Activated naive CD8-positive, alpha-beta T cell treated with anti-CD3 and anti-CD28 coated beads, Interleukin-2, amount 50 U/mL, for 24 hours (primary cell): ENCODE measurements around the gene NEGR1.

Source experiments
- ATAC-seq: fragments of 150-1000 bp; cut with Tn5 transposase; one replicate; pipeline ENCODE4 v1.10.0; 2021
- DNase-seq: peaks from one replicate; pipeline ENCODE4 v3.0.0; 2021
- H3K27ac Mint-ChIP-seq: one replicate; pipeline ENCODE4 v1.8.0; 2021; ENCODE audit warnings: mild to moderate bottlenecking, mixed read lengths
- H3K27me3 Mint-ChIP-seq: one replicate; pipeline ENCODE4 v1.8.0; 2021; ENCODE audit warnings: mixed read lengths
- H3K36me3 Mint-ChIP-seq: one replicate; pipeline ENCODE4 v1.8.0; 2021; ENCODE audit warnings: low read depth, mixed read lengths
- H3K4me1 Mint-ChIP-seq: one replicate; pipeline ENCODE4 v1.8.0; 2021; ENCODE audit warnings: mixed read lengths
- H3K4me3 Mint-ChIP-seq: one replicate; pipeline ENCODE4 v1.8.0; 2021; ENCODE audit warnings: mild to moderate bottlenecking, moderate library complexity, mixed read lengths
- H3K9me3 Mint-ChIP-seq: one replicate; pipeline ENCODE4 v1.8.0; 2021; ENCODE audit warnings: mixed read lengths

Gene NEGR1

DNA sequence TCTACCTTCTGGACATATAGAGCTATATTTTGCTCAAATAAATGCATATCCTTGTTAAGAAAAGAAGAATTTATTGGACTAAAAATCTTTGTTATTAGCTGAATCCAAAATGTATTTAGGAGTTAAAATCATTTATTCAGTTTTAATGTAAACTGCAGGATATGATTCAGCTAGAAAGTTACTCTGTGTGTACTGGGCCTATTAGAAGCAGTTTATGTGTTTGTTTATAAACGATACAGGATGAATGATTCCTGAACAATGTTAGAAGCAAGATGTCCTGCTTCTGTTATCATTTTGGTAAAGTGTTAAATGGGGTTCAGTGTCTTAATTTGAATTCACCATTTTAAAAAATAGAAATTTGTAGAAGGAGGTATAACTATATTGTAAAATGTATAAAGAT is 652.3 kb downstream of the NEGR1 start:
- ATAC-seq (no peak), DNase-seq (no peak)
- Mint-ChIP-seq H3K36me3 (no peaks in the 10 kb centered on the region), H3K4me3 (no peak overlapping the region), H3K9me3 (peaks cover 12% of the 10 kb centered on the region), H3K27ac (no peak overlapping the region), H3K4me1 (no peaks in the 10 kb centered on the region), H3K27me3 (no peaks in the 10 kb centered on the region)

DNA sequence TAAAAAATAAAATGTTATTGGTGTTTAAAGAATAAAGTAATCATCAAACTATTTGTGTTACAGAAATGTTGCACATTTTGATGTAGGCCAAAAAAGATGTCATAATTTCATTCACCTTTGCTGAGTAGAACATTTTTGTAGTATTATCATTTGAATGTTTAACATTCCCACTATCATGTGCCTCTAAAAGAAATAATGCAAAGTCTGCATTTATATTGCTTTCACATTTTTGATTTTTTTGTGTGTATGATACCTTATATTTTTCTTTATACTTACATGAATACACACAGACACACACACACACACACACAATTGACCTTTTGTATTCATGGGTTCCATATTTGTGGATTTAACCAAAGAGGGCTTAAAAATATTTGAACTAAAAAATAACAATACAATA is 657.3 kb downstream of the NEGR1 start:
- no peaks in the 10 kb centered on the region for H3K36me3 Mint-ChIP-seq
- peaks cover 7% of the 10 kb centered on the region for H3K9me3 Mint-ChIP-seq
- ATAC-seq (no peak), DNase-seq (no peak)
- H3K27me3 Mint-ChIP-seq, result no peaks in the 10 kb centered on the region
- no peak overlapping the region for H3K4me3 Mint-ChIP-seq
- no peaks in the 10 kb centered on the region for H3K4me1 Mint-ChIP-seq
- H3K27ac Mint-ChIP-seq, result no peak overlapping the region

DNA sequence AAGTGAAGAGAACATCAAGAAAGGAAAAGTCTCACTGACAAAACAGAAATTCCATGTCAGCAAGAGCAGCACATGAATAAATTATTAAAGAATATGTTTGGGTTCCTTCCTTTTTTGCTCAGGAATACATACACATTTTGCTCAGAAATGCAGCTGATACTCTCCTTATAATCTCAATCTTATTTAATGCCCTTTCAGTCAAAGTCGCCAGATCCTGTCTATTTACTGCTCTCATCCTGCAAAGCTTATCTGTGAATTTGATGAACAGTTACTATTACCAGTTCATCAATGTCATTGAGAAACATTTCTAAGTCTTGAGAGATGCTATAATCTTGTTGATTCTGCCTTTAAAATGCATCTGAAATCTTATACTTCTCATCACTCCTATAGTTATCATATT is 658.5 kb downstream of the NEGR1 start:
- no peak overlapping the region for H3K4me3 Mint-ChIP-seq

GRCh38 chr1:71621785-71622184 is 660.6 kb downstream of the NEGR1 start:
- no peaks in the 10 kb centered on the region for H3K9me3 Mint-ChIP-seq
- ATAC-seq (no peak), DNase-seq (no peak)
- no peak overlapping the region for H3K27ac Mint-ChIP-seq
- no peak overlapping the region for H3K4me3 Mint-ChIP-seq
- no peaks in the 10 kb centered on the region for H3K36me3 Mint-ChIP-seq
- no peaks in the 10 kb centered on the region for H3K4me1 Mint-ChIP-seq
- H3K27me3 Mint-ChIP-seq, result no peaks in the 10 kb centered on the region

More for the DNA sequence above, 658.5 kb downstream of the NEGR1 start:
- H3K4me1 Mint-ChIP-seq, result no peaks in the 10 kb centered on the region
- no peak for ATAC-seq
- no peaks in the 10 kb centered on the region for H3K27me3 Mint-ChIP-seq
- peaks cover 7% of the 10 kb centered on the region for H3K9me3 Mint-ChIP-seq
- no peaks in the 10 kb centered on the region for H3K36me3 Mint-ChIP-seq
- H3K27ac Mint-ChIP-seq, result no peak overlapping the region
- DNase-seq, result no peak

- H3K27me3 Mint-ChIP-seq, result no peaks in the 10 kb centered on the region
- no peaks in the 10 kb centered on the region for H3K4me1 Mint-ChIP-seq
- DNase-seq, result no peak
These were observed 663.4 kb downstream of the NEGR1 start for GRCh38 chr1:71618766-71619530.

DNA sequence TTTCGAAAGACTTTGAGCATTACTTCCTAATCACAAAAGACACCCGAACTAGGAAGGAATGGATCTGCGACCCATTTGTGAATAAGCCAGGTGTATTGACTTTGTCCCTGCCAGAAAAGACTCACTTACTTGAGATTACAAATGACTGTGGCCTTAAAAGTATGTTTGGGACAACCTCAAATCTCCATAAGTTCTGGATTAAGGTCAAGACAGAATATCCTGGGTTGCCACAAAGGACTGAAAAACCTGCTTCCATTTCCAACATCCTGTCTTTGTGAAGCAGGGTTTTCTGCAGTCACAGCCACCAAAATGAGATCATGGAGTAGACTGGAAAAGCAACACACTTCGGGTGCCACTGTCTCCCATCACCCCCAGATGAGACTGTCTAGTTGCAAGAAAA is 664.1 kb downstream of the NEGR1 start:
- no peaks in the 10 kb centered on the region for H3K4me1 Mint-ChIP-seq
- H3K9me3 Mint-ChIP-seq, result no peaks in the 10 kb centered on the region
- ATAC-seq, result no peak
- no peaks in the 10 kb centered on the region for H3K27me3 Mint-ChIP-seq
- H3K4me3 Mint-ChIP-seq, result no peak overlapping the region
- no peak overlapping the region for H3K27ac Mint-ChIP-seq
- no peaks in the 10 kb centered on the region for H3K36me3 Mint-ChIP-seq
- DNase-seq, result no peak

More at GRCh38 chr1:71618766-71619530, 663.4 kb downstream of the NEGR1 start:
- no peak for ATAC-seq
- H3K27ac Mint-ChIP-seq, result no peak overlapping the region
- no peaks in the 10 kb centered on the region for H3K9me3 Mint-ChIP-seq
- no peaks in the 10 kb centered on the region for H3K36me3 Mint-ChIP-seq
- H3K4me3 Mint-ChIP-seq, result no peak overlapping the region

DNA sequence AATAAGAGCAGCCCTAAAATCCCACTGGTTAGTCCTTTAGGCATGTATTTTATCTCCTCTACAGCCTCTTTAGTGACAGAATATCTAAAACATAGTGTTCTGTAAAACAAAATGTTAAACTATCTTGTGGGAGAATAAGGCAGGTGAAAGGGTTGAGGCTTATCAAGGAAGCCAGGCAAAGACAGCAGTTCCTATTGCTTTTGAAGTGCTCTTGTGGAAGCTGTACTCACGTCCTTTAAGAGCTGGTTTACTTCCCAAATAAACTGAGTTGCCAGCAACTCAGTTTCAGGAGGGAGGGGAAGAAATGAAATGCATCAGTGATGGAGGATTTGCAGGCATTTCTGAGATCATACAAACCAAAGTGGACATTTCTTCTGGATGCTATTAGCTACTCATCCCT is 671.9 kb downstream of the NEGR1 start:
- H3K4me1 Mint-ChIP-seq, result no peaks in the 10 kb centered on the region
- ATAC-seq, result no peak
- H3K27ac Mint-ChIP-seq, result no peak overlapping the region
- H3K27me3 Mint-ChIP-seq, result no peaks in the 10 kb centered on the region
- H3K9me3 Mint-ChIP-seq, result peaks cover 12% of the 10 kb centered on the region
- H3K4me3 Mint-ChIP-seq, result no peak overlapping the region
- no peak for DNase-seq
- H3K36me3 Mint-ChIP-seq, result no peaks in the 10 kb centered on the region

DNA sequence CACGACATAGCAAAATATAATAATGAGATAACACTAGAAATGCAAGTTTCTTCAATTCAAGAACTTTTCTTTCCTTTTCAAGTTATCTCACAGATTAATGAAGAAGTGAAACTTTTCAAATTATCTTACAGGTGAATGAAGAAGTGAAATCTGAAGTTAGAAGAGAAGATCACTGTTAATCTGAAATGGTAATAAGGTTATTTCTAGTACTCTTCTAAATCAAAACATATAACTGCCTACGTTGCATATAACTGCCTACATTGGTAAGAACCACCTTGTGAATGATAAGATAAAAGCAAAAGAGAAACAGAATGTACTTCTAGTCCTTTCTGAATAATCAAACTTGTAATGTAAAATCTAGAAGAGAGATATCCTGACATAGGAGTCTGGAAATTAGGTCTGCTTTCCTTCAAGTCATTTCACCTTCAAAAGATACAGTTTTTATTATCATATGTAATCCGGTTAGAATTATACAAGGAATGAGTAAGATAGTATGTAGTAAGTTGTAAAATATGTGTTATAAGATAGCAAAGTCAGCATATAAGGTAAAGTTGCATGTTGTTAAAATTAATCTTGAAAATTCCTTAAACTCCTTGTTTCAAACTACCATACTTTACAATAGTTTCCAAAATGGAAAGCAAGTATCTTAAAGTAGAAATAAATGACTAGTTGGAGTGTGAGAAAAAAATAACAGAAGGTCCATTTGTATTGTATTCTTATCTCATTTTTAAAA is 679.1 kb downstream of the NEGR1 start:
- DNase-seq (no peak), ATAC-seq (no peak)
- Mint-ChIP-seq H3K4me1 (no peaks in the 10 kb centered on the region), H3K27me3 (no peaks in the 10 kb centered on the region), H3K27ac (no peak overlapping the region), H3K9me3 (peaks cover 5% of the 10 kb centered on the region), H3K36me3 (no peaks in the 10 kb centered on the region), H3K4me3 (no peak overlapping the region)

DNA sequence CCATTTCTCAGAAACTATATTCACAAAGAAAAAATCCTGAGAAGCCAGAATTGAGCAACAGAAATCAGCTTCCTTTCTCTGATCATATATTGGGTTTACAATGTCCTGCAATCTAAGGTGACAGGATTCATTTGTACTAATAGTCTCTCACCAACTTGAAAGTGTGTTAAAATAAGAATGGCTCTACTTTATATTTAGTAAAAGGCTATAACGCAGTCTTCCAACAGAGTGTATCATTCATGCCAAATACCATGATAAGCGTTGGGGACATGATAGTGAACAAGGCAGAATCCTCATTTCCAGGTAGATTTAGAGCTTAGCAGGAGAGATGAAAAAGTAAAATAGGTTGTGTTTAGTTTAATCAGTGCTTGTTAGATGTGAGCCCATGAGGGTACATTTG is 682.3 kb downstream of the NEGR1 start:
- Mint-ChIP-seq H3K27me3 (no peaks in the 10 kb centered on the region), H3K4me1 (no peaks in the 10 kb centered on the region), H3K36me3 (no peaks in the 10 kb centered on the region), H3K27ac (no peak overlapping the region), H3K9me3 (peaks cover 5% of the 10 kb centered on the region), H3K4me3 (no peak overlapping the region)
- ATAC-seq (no peak), DNase-seq (no peak)

- Mint-ChIP-seq H3K4me1 (no peaks in the 10 kb centered on the region), H3K9me3 (peaks cover 5% of the 10 kb centered on the region), H3K4me3 (no peak overlapping the region), H3K36me3 (no peaks in the 10 kb centered on the region), H3K27me3 (no peaks in the 10 kb centered on the region), H3K27ac (no peak overlapping the region)
- DNase-seq (no peak), ATAC-seq (no peak)
These were observed 683.0 kb downstream of the NEGR1 start for GRCh38 chr1:71599306-71599705.

GRCh38 chr1:71593523-71593922 is 688.8 kb downstream of the NEGR1 start:
- Mint-ChIP-seq H3K9me3 (no peaks in the 10 kb centered on the region), H3K27ac (no peak overlapping the region), H3K4me1 (no peaks in the 10 kb centered on the region), H3K27me3 (no peaks in the 10 kb centered on the region), H3K36me3 (no peaks in the 10 kb centered on the region), H3K4me3 (no peak overlapping the region)
- ATAC-seq (no peak), DNase-seq (no peak)

DNA sequence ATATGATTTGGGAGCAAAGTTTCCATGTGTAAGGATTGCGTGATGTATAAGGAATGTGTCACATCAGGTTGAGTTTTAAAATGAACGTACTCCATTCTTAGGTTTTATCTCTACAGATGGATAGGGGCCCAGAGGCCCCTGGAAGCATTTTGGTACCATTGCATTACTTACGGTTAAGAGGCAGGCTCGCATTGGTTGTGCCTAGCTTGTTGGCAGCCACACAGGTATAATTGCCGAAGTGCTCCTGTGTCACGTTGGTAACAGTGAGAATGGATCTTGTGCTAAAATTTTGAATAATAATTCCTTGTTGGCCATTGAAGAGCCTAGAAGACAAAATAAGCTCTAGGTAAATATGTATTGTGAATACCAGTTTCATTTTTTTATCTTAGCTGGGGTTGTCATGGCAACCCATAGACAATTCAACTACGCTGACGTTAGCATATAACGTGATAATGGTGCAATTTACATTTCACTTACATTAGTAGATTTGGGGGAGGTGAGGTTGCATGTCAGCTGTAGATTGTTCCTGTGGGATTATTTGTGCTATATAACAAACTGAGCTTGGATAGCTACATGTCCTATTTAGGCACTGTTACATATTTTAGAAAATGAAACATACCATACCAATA is 689.6 kb downstream of the NEGR1 start:
- ATAC-seq, result no peak
- no peak for DNase-seq

DNA sequence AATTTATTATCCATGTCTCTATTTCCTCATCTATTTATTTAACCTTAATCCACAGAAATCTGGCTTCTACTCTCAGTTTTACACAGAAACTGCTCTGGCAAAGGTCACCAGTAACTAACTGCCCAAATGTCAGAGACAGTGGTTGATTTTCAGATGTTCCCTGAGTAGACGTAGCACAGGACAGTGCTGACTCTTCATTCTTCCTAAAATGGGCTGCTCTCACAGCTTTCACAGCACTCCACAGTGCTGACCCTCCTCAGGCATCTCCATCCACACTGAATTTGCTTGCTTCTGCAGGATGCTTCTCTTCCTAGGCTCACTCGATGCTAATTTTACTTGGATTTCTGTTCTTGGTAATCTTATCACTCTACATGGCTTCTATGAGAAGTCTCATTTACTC is 693.3 kb downstream of the NEGR1 start:
- no peaks in the 10 kb centered on the region for H3K4me1 Mint-ChIP-seq
- ATAC-seq (no peak), DNase-seq (no peak)
- H3K36me3 Mint-ChIP-seq, result no peaks in the 10 kb centered on the region
- H3K9me3 Mint-ChIP-seq, result no peaks in the 10 kb centered on the region
- no peaks in the 10 kb centered on the region for H3K27me3 Mint-ChIP-seq
- no peak overlapping the region for H3K27ac Mint-ChIP-seq
- H3K4me3 Mint-ChIP-seq, result no peak overlapping the region

More for the DNA sequence above, 689.6 kb downstream of the NEGR1 start:
- Mint-ChIP-seq H3K4me1 (no peaks in the 10 kb centered on the region), H3K36me3 (no peaks in the 10 kb centered on the region), H3K4me3 (no peak overlapping the region), H3K9me3 (no peaks in the 10 kb centered on the region), H3K27me3 (no peaks in the 10 kb centered on the region), H3K27ac (no peak overlapping the region)

GRCh38 chr1:71587961-71588360 is 694.4 kb downstream of the NEGR1 start:
- DNase-seq (no peak), ATAC-seq (no peak)
- no peak overlapping the region for H3K4me3 Mint-ChIP-seq
- H3K4me1 Mint-ChIP-seq, result no peaks in the 10 kb centered on the region
- no peak overlapping the region for H3K27ac Mint-ChIP-seq
- H3K9me3 Mint-ChIP-seq, result no peaks in the 10 kb centered on the region
- no peaks in the 10 kb centered on the region for H3K36me3 Mint-ChIP-seq
- H3K27me3 Mint-ChIP-seq, result no peaks in the 10 kb centered on the region

GRCh38 chr1:71586030-71586429 is 696.3 kb downstream of the NEGR1 start:
- no peaks in the 10 kb centered on the region for H3K9me3 Mint-ChIP-seq
- H3K36me3 Mint-ChIP-seq, result no peaks in the 10 kb centered on the region
- no peak overlapping the region for H3K27ac Mint-ChIP-seq
- ATAC-seq, result no peak
- H3K4me1 Mint-ChIP-seq, result no peaks in the 10 kb centered on the region
- H3K4me3 Mint-ChIP-seq, result no peak overlapping the region
- H3K27me3 Mint-ChIP-seq, result no peaks in the 10 kb centered on the region
- DNase-seq, result no peak
